ENCODE results near the gene MS4A10.

MS4A10 gene

DNA sequence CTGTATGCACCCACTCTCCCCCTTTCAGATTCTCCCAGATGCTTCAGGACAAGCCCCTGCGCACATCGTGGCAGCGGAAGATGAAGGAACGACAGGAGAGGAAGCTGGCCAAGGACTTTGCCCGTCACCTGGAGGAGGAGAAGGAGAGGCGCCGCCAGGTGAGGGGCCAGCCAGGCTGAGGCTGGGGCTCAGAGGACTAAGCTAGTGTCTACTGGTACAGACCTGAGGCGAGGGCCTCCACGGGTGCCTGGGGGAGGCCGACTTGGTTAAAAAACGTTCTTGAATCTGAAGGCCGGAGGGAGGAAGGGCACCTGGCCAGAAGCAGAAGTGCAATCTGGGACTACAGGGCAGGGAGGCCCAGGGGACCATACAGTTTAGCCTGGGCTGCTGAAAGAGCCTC lies 62.8 kb downstream of the MS4A10 start:
- peaks cover 15 to 37% (median 31%) of the 10 kb centered on the region in 4 experiments for H3K4me1 ChIP-seq (ENCODE audit: control extremely low read depth in 1 of 4, control insufficient read depth in 4 of 4, insufficient read depth in 4 of 4, low read length in 3 of 4)
- peaks cover 7 to 69% (median 41%) of the 10 kb centered on the region in 4 experiments for H3K36me3 ChIP-seq (ENCODE audit: control insufficient read depth in 4 of 4, insufficient read depth in 4 of 4, low read length in 3 of 4)
- no peak overlapping the region for H3K4me3 ChIP-seq (ENCODE audit: control insufficient read depth in 1 of 7, extremely low read depth in 1 of 7, insufficient read depth in 4 of 7, low read depth in 2 of 7, low read length in 6 of 7)
- 90% methylated on average over 12 of the region's 12 CpGs for WGBS (ENCODE audit: insufficient coverage)
- H3K27ac ChIP-seq (ENCODE audit: insufficient read depth in 1 of 2, low read depth in 1 of 2, low read length in 2 of 2, poor library complexity in 1 of 2, severe bottlenecking in 2 of 2), result no peak overlapping the region
- ChIA-PET CTCF (interaction anchor here (4.4 kb wide), 1 partner anchor 40 kb away, joined by 17 read pairs; no protein-coding TSS in a partner anchor), POLR2A (interaction anchor here (0.6 kb wide), 1 partner anchor 1472 kb away, joined by 4 read pairs; no protein-coding TSS in a partner anchor)
- no peaks in the 10 kb centered on the region for H3K27me3 ChIP-seq (replicated peaks in 2 of 5; ENCODE audit: control insufficient read depth in 4 of 5, insufficient read depth in 5 of 5, low read length in 4 of 5)
- no peaks in the 10 kb centered on the region for H3K9me3 ChIP-seq (ENCODE audit: control extremely low read depth in 1 of 5, control insufficient read depth in 4 of 5, insufficient read depth in 2 of 5, low read depth in 1 of 5, low read length in 4 of 5)
- DNase-seq, result no peak

DNA sequence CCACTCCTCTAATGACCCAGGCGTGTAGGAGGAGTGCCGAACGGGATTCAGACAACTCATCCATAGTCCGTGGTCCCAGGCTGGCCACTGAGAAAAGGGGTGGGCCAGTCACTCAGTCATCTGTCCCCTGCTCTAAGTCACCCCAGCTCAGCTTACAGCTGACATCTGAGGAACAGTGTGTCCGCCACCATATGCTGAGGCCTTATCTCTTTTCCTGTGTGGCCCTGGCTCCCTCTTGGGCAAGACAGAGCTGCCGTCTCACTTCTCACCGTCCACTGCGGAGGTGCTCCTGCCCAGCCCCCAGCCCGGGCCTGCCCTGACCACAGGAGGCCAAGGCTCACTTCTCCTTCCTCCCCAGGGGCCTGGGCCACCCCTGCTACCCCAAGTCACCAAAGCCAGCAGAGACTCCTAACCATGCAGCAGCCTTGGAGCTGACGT lies 63.6 kb downstream of the MS4A10 start:
- CTCF ChIA-PET, result interaction anchor here (0.7 to 4.4 kb wide), 6 partner anchors 12 to 162 kb away, joined by 3 to 17 read pairs (median 4); no protein-coding TSS in a partner anchor
- DNase-seq, result peak in 1 of 3 donors; percentile 30

DNA sequence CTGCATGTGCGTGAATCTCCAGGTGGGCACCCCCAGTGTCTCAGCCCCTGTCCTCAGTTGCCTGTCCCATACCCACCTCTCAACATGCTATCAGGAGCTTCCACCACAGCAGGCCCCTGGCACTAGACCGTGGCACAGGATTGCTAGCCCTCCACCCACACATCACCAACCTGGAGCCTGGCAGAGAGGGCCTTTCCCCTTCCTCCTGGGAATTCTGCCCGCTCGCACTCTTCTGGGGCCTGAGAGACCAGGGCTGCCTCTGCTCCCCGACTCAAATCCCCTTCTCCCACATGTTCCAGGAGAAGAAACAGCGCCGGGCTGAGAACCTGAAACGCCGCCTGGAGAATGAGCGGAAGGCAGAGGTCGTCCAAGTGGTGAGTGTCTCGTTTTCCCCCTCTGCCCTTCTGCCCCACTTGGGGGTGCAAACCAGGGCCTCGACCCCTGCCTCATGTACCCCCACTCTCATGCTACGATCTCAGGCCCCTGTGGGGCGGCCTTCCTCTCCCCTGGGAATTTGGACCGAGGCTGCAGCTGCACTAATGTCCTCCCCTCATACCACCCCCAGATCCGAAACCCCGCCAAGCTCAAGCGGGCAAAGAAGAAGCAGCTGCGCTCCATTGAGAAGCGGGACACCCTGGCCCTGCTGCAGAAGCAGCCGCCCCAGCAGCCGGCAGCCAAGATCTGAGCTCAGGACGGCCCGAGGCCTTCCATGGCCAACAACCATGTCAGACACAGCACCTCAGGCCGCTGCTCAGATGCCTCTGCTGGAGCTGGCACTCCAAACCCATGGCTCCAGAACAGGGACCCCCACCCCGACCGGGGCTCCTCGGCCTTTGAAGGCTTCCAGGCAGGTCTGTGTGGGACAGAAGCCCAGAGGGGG lies 64.7 kb downstream of the MS4A10 start:
- Histone ChIP-seq H3K4me3 (ENCODE audit: control insufficient read depth in 1 of 7, extremely low read depth in 1 of 7, insufficient read depth in 4 of 7, low read depth in 2 of 7, low read length in 6 of 7) (no peak overlapping the region), H3K4me1 (ENCODE audit: control extremely low read depth in 1 of 4, control insufficient read depth in 4 of 4, insufficient read depth in 4 of 4, low read length in 3 of 4) (peaks cover 4 to 35% (median 31%) of the 10 kb centered on the region in 4 experiments), H3K27me3 (replicated peaks in 2 of 5; ENCODE audit: control insufficient read depth in 4 of 5, insufficient read depth in 5 of 5, low read length in 4 of 5) (no peaks in the 10 kb centered on the region), H3K36me3 (ENCODE audit: control insufficient read depth in 4 of 4, insufficient read depth in 4 of 4, low read length in 3 of 4) (peaks cover 4 to 69% (median 42%) of the 10 kb centered on the region in 4 experiments), H3K9me3 (ENCODE audit: control extremely low read depth in 1 of 5, control insufficient read depth in 4 of 5, insufficient read depth in 2 of 5, low read depth in 1 of 5, low read length in 4 of 5) (no peaks in the 10 kb centered on the region), H3K27ac (ENCODE audit: insufficient read depth in 1 of 2, low read depth in 1 of 2, low read length in 2 of 2, poor library complexity in 1 of 2, severe bottlenecking in 2 of 2) (no peak overlapping the region)
- CTCF ChIA-PET, result interaction anchor here (0.6 to 2.5 kb wide), 7 partner anchors 19 to 161 kb away, joined by 3 to 12 read pairs (median 4); no protein-coding TSS in a partner anchor
- no peak for DNase-seq
- POLR2A ChIA-PET, result no interaction called here
- 93% methylated on average over 17 of the region's 29 CpGs for WGBS (ENCODE audit: insufficient coverage)

More for the DNA sequence above, 63.6 kb downstream of the MS4A10 start:
- Histone ChIP-seq H3K9me3 (ENCODE audit: control extremely low read depth in 1 of 5, control insufficient read depth in 4 of 5, insufficient read depth in 2 of 5, low read depth in 1 of 5, low read length in 4 of 5) (no peaks in the 10 kb centered on the region), H3K27ac (ENCODE audit: insufficient read depth in 1 of 2, low read depth in 1 of 2, low read length in 2 of 2, poor library complexity in 1 of 2, severe bottlenecking in 2 of 2) (peak overlapping the region in 1 of 2 experiments; percentile 50), H3K4me3 (ENCODE audit: control insufficient read depth in 1 of 7, extremely low read depth in 1 of 7, insufficient read depth in 4 of 7, low read depth in 2 of 7, low read length in 6 of 7) (no peak overlapping the region), H3K4me1 (ENCODE audit: control extremely low read depth in 1 of 4, control insufficient read depth in 4 of 4, insufficient read depth in 4 of 4, low read length in 3 of 4) (peaks cover 6 to 33% (median 30%) of the 10 kb centered on the region in 4 experiments), H3K27me3 (replicated peaks in 2 of 5; ENCODE audit: control insufficient read depth in 4 of 5, insufficient read depth in 5 of 5, low read length in 4 of 5) (no peaks in the 10 kb centered on the region), H3K36me3 (ENCODE audit: control insufficient read depth in 4 of 4, insufficient read depth in 4 of 4, low read length in 3 of 4) (peaks cover 7 to 75% (median 43%) of the 10 kb centered on the region in 4 experiments)
- WGBS (ENCODE audit: insufficient coverage), result 52% methylated on average over 10 of the region's 10 CpGs
- POLR2A ChIA-PET, result no interaction called here

All from common myeloid progenitor, CD34-positive (primary cell).